Spinal cord (tissue), 10 donors: ENCODE results near the gene SEPTIN6. TPM values are rescaled to one million over a fixed set of nuclear protein-coding genes. Genes with fewer than 3 reads are reported as not detected.

Source experiments
- DNase-seq, 6 donors: peaks; one replicate each; pipeline versions ENCODE4 v3.0.0 to v3.0.0-alpha.2; 2013 to 2015; ENCODE audit warnings: low spot score in 6 of 6, low read depth in 4 of 6
- H3K27ac ChIP-seq: one replicate; pipeline ENCODE4 v1.5.1; 2013; ENCODE audit warnings: low read depth, low read length, control low read depth
- H3K27me3 ChIP-seq: one replicate; pipeline ENCODE4 v1.6.1; 2013; ENCODE audit warnings: low read length; ENCODE audit not compliant: control insufficient read depth, insufficient read depth
- H3K36me3 ChIP-seq: one replicate; pipeline ENCODE4 v1.6.1; 2013; ENCODE audit warnings: low read length; ENCODE audit not compliant: control insufficient read depth, insufficient read depth
- H3K4me1 ChIP-seq: one replicate; pipeline ENCODE4 v1.6.1; 2013; ENCODE audit warnings: low read length; ENCODE audit not compliant: control insufficient read depth, insufficient read depth
- H3K4me3 ChIP-seq: one replicate; pipeline ENCODE4 v1.5.1; 2013; ENCODE audit warnings: low read depth, low read length, control low read depth
- H3K9me3 ChIP-seq: one replicate; pipeline ENCODE4 v1.6.1; 2013; ENCODE audit warnings: low read length; ENCODE audit not compliant: control insufficient read depth, insufficient read depth
- WGBS: methylation state at CpG from one replicate; pipeline ENCODE4 v1.1.5; 2013; ENCODE audit warnings: missing lambda C conversion rate; ENCODE audit not compliant: insufficient coverage; 5-methylcytosine and 5-hydroxymethylcytosine counted together
- polyA plus RNA-seq, 2 donors: library from polyadenylated mRNA; unstranded; fragments of 120-200 nt; gene quantifications; one replicate each; pipeline ENCODE4 v1.2.1, GENCODE V29; 2013; ENCODE audit not compliant: insufficient read length in 2 of 2
- total RNA-seq, 2 donors: library from RNA; depleted of rRNA in 1 of 2; stranded (reverse); fragments of 120-200 nt in 1 of 2; fragments of >200 nt in 1 of 2; gene quantifications; one replicate each; pipeline versions ENCODE4 v1.2.3 to v1.2.4, GENCODE V29; 2013 to 2014
- donor health status: healthy.

SEPTIN6 gene
- total and polyA plus RNA-seq, 4 donors = 40.0 to 73.7 (median 61.0) TPM

- no peaks in the 10 kb centered on the region for H3K27me3 ChIP-seq
- H3K9me3 ChIP-seq = no peaks in the 10 kb centered on the region
- H3K4me3 ChIP-seq = no peak overlapping the region
- H3K27ac ChIP-seq = no peak overlapping the region
- H3K4me1 ChIP-seq = no peaks in the 10 kb centered on the region
- peaks cover 2% of the 10 kb centered on the region for H3K36me3 ChIP-seq
- WGBS = 100% methylated on average over 2 of the region's 4 CpGs
- no peak for DNase-seq
Measured at GRCh38 chrX:119661486-119661885, 31.5 kb downstream of the SEPTIN6 start.

DNA sequence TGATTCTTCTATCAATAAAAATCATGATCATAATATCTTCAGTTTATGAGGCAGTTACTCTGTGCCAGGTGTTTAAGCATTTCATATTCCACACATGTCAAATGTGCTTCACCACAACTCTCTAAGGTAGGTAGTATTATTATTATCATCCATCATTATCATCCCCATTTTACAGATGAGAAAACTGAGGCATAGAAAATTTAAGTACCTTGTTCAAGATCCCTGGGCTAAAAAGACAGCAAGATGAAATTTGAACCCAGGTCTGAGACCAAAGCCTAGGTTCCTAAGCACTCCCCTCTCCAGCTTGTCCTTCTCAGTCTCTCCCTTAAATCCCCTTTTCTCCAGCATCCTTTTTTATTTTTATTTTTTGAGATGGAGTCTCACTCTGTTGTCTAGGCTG lies 33.4 kb downstream of the SEPTIN6 start:
- no peak for DNase-seq

DNA sequence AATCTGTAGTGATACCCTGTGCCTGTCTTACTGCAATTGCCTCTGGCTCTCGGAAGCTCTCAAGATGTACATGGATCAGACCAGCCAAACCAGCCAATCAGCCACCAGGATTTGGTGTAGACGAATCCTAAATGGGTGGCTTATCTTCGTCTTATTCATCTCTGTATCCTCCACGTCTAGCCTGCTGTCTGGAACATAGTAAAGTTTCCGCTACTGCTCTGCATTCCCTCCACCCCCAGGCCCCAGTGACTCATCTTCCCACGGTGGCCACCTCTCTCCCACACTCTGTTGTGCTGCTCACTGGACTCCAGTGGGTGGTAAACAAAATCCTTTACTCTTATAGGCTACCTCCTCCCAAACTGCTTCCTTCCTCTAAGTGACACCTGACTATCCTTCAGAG lies 37.8 kb downstream of the SEPTIN6 start:
- H3K27me3 ChIP-seq = no peaks in the 10 kb centered on the region
- no peak for DNase-seq

More for the DNA sequence above, 33.4 kb downstream of the SEPTIN6 start:
- H3K36me3 ChIP-seq = peaks cover 2% of the 10 kb centered on the region
- H3K27me3 ChIP-seq = no peaks in the 10 kb centered on the region
- no peaks in the 10 kb centered on the region for H3K9me3 ChIP-seq
- H3K4me1 ChIP-seq = peaks cover 1% of the 10 kb centered on the region
- H3K4me3 ChIP-seq = no peak overlapping the region
- H3K27ac ChIP-seq = no peak overlapping the region

DNA sequence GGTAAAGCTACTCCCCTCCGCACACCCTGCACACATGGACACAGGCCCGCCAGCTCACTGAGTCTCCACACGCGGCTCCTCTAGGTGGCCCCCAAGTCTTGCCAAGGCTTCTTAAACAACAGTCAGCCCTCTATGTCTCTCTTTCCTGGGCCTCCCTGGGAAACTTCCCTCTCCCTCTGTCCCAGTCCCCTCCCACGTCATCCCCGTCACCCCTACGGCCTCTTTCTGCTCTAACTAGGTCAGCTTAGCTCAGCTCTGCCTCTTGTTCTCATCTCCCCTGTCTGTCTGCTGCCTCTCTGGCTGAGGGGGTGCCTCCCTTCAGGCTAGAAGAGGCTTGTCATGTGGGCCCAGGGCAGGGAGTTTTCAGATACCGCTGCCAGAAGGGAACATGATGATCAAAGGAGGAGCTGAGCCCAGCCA lies 38.8 kb downstream of the SEPTIN6 start:
- Histone ChIP-seq H3K9me3 (no peaks in the 10 kb centered on the region), H3K27me3 (no peaks in the 10 kb centered on the region), H3K36me3 (peaks cover 5% of the 10 kb centered on the region), H3K4me3 (no peak overlapping the region), H3K27ac (peak overlapping the region; percentile 35), H3K4me1 (peaks cover 8% of the 10 kb centered on the region)
- WGBS = 51% methylated on average over 8 of the region's 8 CpGs
- peak in 2 of 6 donors; percentile 24 to 58 for DNase-seq

More for the DNA sequence above, 37.8 kb downstream of the SEPTIN6 start:
- H3K9me3 ChIP-seq = no peaks in the 10 kb centered on the region
- 72% methylated on average over 6 of the region's 6 CpGs for WGBS
- H3K27ac ChIP-seq = no peak overlapping the region
- peaks cover 5% of the 10 kb centered on the region for H3K36me3 ChIP-seq
- peaks cover 8% of the 10 kb centered on the region for H3K4me1 ChIP-seq
- no peak overlapping the region for H3K4me3 ChIP-seq

DNA sequence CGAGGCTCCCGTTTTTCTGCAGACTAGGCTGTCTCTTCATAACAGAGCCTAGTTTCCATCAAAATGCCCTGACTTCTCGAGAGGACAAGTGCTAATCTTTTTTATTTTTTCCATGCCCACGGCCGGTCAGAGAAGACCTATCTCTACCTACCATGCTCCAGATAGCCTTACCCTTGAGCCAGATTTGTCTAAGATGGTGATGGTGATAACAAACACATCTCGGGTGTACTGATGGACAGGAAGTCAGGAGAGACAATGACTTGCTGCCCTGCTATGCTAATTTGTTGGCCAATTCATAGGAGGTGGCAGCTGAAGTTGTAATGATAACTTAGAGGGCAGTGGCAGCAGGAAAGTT lies 44.6 kb downstream of the SEPTIN6 start:
- Histone ChIP-seq H3K9me3 (no peaks in the 10 kb centered on the region), H3K27ac (no peak overlapping the region), H3K4me1 (no peaks in the 10 kb centered on the region), H3K36me3 (peaks cover 7% of the 10 kb centered on the region), H3K4me3 (no peak overlapping the region), H3K27me3 (no peaks in the 10 kb centered on the region)
- no peak for DNase-seq
- whole genome bisulfite sequencing = 74% methylated on average over 3 of the region's 6 CpGs

- Histone ChIP-seq H3K9me3 (no peaks in the 10 kb centered on the region), H3K36me3 (peaks cover 7% of the 10 kb centered on the region), H3K4me1 (no peaks in the 10 kb centered on the region), H3K4me3 (no peak overlapping the region), H3K27me3 (no peaks in the 10 kb centered on the region), H3K27ac (no peak overlapping the region)
- no peak for DNase-seq
- WGBS = 72% methylated on average over 8 of the region's 17 CpGs
Measured at GRCh38 chrX:119647552-119648420, 45.2 kb downstream of the SEPTIN6 start.

- Histone ChIP-seq H3K36me3 (peaks cover 7% of the 10 kb centered on the region), H3K27me3 (no peaks in the 10 kb centered on the region), H3K4me3 (no peak overlapping the region), H3K4me1 (no peaks in the 10 kb centered on the region), H3K9me3 (no peaks in the 10 kb centered on the region), H3K27ac (no peak overlapping the region)
- 67% methylated on average over 1 of the region's 2 CpGs for WGBS
- DNase-seq = no peak
Measured at GRCh38 chrX:119647089-119647488, 45.9 kb downstream of the SEPTIN6 start.

DNA sequence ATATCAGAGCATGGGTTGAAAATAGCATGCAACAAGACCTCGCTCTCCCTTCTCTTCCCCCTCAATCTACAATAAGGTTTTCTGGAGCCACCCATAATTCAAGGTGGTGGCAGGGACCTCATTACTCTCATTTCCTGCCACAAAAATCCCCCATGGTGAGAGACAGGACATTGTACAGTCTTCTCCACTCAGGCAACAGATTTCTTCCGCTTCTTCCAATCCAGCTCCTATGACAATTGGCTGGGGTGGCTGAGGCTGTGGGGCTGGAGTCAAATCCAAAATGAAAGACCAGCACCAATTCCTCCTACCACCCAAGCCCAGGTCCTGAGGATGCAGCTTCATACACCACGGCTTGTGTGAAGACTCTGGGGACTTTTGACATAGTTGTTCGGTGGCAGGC lies 46.5 kb downstream of the SEPTIN6 start:
- Histone ChIP-seq H3K4me3 (no peak overlapping the region), H3K4me1 (no peaks in the 10 kb centered on the region), H3K27me3 (no peaks in the 10 kb centered on the region), H3K36me3 (peaks cover 7% of the 10 kb centered on the region), H3K27ac (no peak overlapping the region), H3K9me3 (no peaks in the 10 kb centered on the region)
- 100% methylated on average over 1 of the region's 4 CpGs for whole genome bisulfite sequencing
- DNase-seq = no peak

DNA sequence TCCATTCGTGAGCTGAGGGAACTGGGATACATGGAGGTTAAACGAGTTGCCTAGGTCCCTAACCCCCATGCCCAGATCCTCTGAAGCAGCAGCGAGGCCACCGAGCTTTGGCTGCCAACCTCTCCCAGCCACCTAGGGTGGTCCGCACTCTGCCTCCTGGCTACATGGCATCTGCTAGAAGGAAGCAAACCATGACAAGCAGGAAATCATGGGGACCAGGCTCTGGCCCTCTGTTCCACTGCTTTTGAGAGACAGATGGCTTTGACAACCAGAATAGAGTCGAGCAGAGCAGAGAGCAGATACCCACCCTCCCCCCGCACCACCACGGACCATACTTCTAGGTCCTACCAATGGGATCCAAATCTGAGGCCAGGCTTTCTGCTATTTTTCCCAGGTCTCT lies 49.3 kb downstream of the SEPTIN6 start:
- H3K27me3 ChIP-seq = no peaks in the 10 kb centered on the region
- WGBS = 65% methylated on average over 8 of the region's 8 CpGs
- H3K4me3 ChIP-seq = no peak overlapping the region
- H3K36me3 ChIP-seq = peaks cover 2% of the 10 kb centered on the region
- no peak overlapping the region for H3K27ac ChIP-seq
- DNase-seq = no peak
- H3K4me1 ChIP-seq = no peaks in the 10 kb centered on the region
- H3K9me3 ChIP-seq = no peaks in the 10 kb centered on the region
